ENCODE data around the gene CD47. TPM values are rescaled to one million over a fixed set of nuclear protein-coding genes. Genes with fewer than 3 reads are reported as not detected.

Gene CD47
- total and polyA plus RNA-seq, 2 of the 13 experiments (the other 11 are each of a cell fraction or from before 2014, with no cell fraction given): 3.3 to 6.5 TPM

GRCh38 chr3:108088146-108088545 is 2.7 kb downstream of the CD47 start (continued):
- TF ChIP-seq ONECUT2 (CRISPR knock-in tag; IDR thresholded peaks at IDR 0.05) (no peak), SMYD3 (CRISPR knock-in tag; IDR thresholded peaks at IDR 0.05) (no peak), ZNF562 (CRISPR knock-in tag; IDR thresholded peaks at IDR 0.05; ENCODE audit: borderline replicate concordance) (no peak), RFXANK (CRISPR knock-in tag; IDR thresholded peaks at IDR 0.05) (no peak), POLR2A (IDR thresholded peaks at IDR 0.05; ENCODE audit: insufficient read depth in 1 of 2, low read depth in 2 of 2, low read length in 2 of 2) (no peak), DRAP1 (CRISPR knock-in tag; IDR thresholded peaks at IDR 0.05) (no peak), MIER2 (CRISPR knock-in tag; IDR thresholded peaks at IDR 0.05) (no peak), RXRA (CRISPR knock-in tag; IDR thresholded peaks at IDR 0.05) (no peak), ZNF883 (CRISPR knock-in tag; IDR thresholded peaks at IDR 0.05; ENCODE audit: not compliant biosample characterization) (no peak), ZNF292 (CRISPR knock-in tag; IDR thresholded peaks at IDR 0.05; ENCODE audit: borderline replicate concordance, low read depth) (no peak)
- TF ChIP-seq, protein P1, sequence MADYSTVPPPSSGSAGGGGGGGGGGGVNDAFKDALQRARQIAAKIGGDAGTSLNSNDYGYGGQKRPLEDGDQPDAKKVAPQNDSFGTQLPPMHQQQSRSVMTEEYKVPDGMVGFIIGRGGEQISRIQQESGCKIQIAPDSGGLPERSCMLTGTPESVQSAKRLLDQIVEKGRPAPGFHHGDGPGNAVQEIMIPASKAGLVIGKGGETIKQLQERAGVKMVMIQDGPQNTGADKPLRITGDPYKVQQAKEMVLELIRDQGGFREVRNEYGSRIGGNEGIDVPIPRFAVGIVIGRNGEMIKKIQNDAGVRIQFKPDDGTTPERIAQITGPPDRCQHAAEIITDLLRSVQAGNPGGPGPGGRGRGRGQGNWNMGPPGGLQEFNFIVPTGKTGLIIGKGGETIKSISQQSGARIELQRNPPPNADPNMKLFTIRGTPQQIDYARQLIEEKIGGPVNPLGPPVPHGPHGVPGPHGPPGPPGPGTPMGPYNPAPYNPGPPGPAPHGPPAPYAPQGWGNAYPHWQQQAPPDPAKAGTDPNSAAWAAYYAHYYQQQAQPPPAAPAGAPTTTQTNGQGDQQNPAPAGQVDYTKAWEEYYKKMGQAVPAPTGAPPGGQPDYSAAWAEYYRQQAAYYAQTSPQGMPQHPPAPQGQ (CRISPR knock-in tag; IDR thresholded peaks at IDR 0.05; ENCODE audit: borderline replicate concordance): no peak

GRCh38 chr3:108086653-108087052 is 4.2 kb downstream of the CD47 start:
- in situ Hi-C loops (cut with HindIII; ENCODE audit: extremely low pct_ligation_motif_present, low pct_unique_long_range_greater_than_20kb): no loop called here
- POLR2A ChIA-PET: no interaction called here

More at GRCh38 chr3:108086653-108087052, 4.2 kb downstream of the CD47 start:
- Histone ChIP-seq H3K9me3 (ENCODE audit: low read length) (no peaks in the 10 kb centered on the region), H4K20me1 (ENCODE audit: insufficient read depth, low read length) (no peaks in the 10 kb centered on the region), H3K4me3 (replicated peaks in 1 of 3; ENCODE audit: insufficient read depth in 1 of 3, low read depth in 2 of 3, low read length in 3 of 3) (no peak overlapping the region), H3K4me2 (ENCODE audit: low read depth, low read length) (no peak overlapping the region), H3K36me3 (replicated peaks in 1 of 2; ENCODE audit: control insufficient read depth in 1 of 2, insufficient read depth in 2 of 2, low read length in 2 of 2) (no peaks in the 10 kb centered on the region), H3K79me2 (ENCODE audit: insufficient read depth, low read length) (no peaks in the 10 kb centered on the region), H3K27me3 (ENCODE audit: control insufficient read depth in 1 of 2, insufficient read depth in 2 of 2, low read length in 2 of 2) (peaks cover 0 to 11% of the 10 kb centered on the region in 2 experiments; a peak in 2 of 5 replicates), H3K9ac (ENCODE audit: insufficient read depth, low read depth, low read length) (no peak overlapping the region), H3K27ac (ENCODE audit: extremely low read length, insufficient read depth, low read length) (no peak overlapping the region), H2AFZ (ENCODE audit: low read length) (no peak overlapping the region), H3K4me1 (ENCODE audit: insufficient read depth, low read length) (peaks cover 9% of the 10 kb centered on the region)
- intact Hi-C loops (cut with micrococcal nuclease; ENCODE audit: unreplicated experiment): no loop called here
- TF ChIP-seq MAFF (IDR thresholded peaks at IDR 0.05; ENCODE audit: low read depth, low read length) (peak; percentile 72), ZNF414 (CRISPR knock-in tag; IDR thresholded peaks at IDR 0.05) (no peak), MAFK (conservative IDR thresholded peaks at IDR 0.05 in 1 of 2, IDR thresholded peaks at IDR 0.05 in 1 of 2; ENCODE audit: low read length in 2 of 2) (peak; percentile 62 to 78; a peak in 3 of 4 replicates), DPF2 (CRISPR knock-in tag; IDR thresholded peaks at IDR 0.05; ENCODE audit: borderline replicate concordance, low read depth) (no peak)
- no peak for ATAC-seq
- BruUV-seq (replicated peaks): no TSS peak
- FAIRE-seq: no peak
- CTCF ChIA-PET (ENCODE audit: low intra/inter-chr PET ratio, low total read pairs): no interaction called here
- WGBS (ENCODE audit: low lambda C conversion rate): 38% methylated on average over 4 of the region's 4 CpGs
- DNase-seq (ENCODE audit: low spot score): no peak
